ENCODE measurements around the gene PUSL1.

DNA sequence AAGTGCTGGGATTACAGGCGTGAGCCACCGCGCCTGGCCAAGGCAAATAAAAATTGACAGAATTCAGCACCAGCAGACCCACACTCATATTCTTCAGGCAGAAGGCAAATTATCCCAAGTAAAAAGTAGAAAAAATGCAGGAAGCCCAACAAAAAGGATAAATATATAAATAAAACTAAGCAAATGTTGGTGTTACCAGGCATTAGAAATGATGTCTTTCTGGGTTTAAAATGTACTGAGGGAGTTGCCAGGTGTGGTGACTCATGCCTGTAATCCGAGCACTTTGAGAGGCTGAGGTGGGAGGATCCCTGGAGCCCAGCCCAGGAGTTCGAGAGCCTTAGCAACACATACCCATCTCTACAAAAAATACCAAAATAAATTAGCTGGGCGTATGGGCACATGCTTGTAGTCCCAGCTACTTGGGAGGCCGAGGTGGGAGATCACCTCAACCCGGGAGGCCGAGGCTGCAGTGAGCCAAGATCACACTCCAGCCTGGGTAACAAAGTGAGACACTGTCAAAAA, 9.8 kb downstream of the PUSL1 start:
- TF ChIP-seq MAZ (IDR thresholded peaks at IDR 0.05; ENCODE audit: borderline replicate concordance, low read depth, low read length), result no peak
- no peak for TF ChIP-seq CTCF (conservative IDR thresholded peaks at IDR 0.05; ENCODE audit: low read depth, low read length)
- TF ChIP-seq SMC3 (IDR thresholded peaks at IDR 0.05; ENCODE audit: low read depth, low read length), result no peak
- TF ChIP-seq, protein P1, sequence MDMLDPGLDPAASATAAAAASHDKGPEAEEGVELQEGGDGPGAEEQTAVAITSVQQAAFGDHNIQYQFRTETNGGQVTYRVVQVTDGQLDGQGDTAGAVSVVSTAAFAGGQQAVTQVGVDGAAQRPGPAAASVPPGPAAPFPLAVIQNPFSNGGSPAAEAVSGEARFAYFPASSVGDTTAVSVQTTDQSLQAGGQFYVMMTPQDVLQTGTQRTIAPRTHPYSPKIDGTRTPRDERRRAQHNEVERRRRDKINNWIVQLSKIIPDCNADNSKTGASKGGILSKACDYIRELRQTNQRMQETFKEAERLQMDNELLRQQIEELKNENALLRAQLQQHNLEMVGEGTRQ (IDR thresholded peaks at IDR 0.05; ENCODE audit: low read depth, low read length), result no peak
- TF ChIP-seq RFX5 (IDR thresholded peaks at IDR 0.05; ENCODE audit: low read depth, low read length), result no peak
- no peak for TF ChIP-seq ELK1 (IDR thresholded peaks at IDR 0.05; ENCODE audit: borderline replicate concordance, low read depth, low read length)
- no peak for TF ChIP-seq CEBPB (IDR thresholded peaks at IDR 0.05; ENCODE audit: low read depth, low read length)
- no peak for TF ChIP-seq RAD21 (IDR thresholded peaks at IDR 0.05; ENCODE audit: low read length)
- TF ChIP-seq CHD1 (IDR thresholded peaks at IDR 0.05; ENCODE audit: low read depth, low read length), result no peak
- TF ChIP-seq POLR2A (IDR thresholded peaks at IDR 0.05; ENCODE audit: low read depth, low read length), result peak; percentile 32; the same call in 1 of the 2 replicates
- TF ChIP-seq BHLHE40 (IDR thresholded peaks at IDR 0.05; ENCODE audit: low read depth, low read length), result peak; percentile 54; the same call in 1 of the 2 replicates
- 0 out of 2 replicates have a peak, but pooled peaks have one; percentile 55 for TF ChIP-seq MXI1 (IDR thresholded peaks at IDR 0.05; ENCODE audit: borderline replicate concordance, low read depth, low read length)
- no peak for TF ChIP-seq RCOR1 (IDR thresholded peaks at IDR 0.05; ENCODE audit: insufficient replicate concordance, low read length)
- no peak for TF ChIP-seq MAFK (IDR thresholded peaks at IDR 0.05; ENCODE audit: low read depth, low read length)
